GM23338 (cell line): ENCODE data around the gene SH2D2A.

Source experiments
- CREB1 ChIP-seq: fragments of 250-450 bp; sonication (Bioruptor Pico); IDR thresholded peaks from 2 replicates; pipeline ENCODE4 v1.5.0; 2020; ENCODE audit warnings: low read depth, mild to moderate bottlenecking, moderate library complexity
- CTCF ChIP-seq, 2 experiments: fragments of 200-600 bp in 1 of 2; sonication (generic) in 1 of 2; conservative IDR thresholded peaks; 2 replicates each; pipeline versions ENCODE4 v1.5.1 to v1.6.1; 2016 to 2017; ENCODE audit warnings: antibody characterized with exemption in 2 of 2, low read depth in 2 of 2, mild to moderate bottlenecking in 2 of 2, moderate library complexity in 1 of 2
- ETS1 ChIP-seq: IDR thresholded peaks from 2 replicates; pipeline ENCODE4 v1.6.1; 2016; ENCODE audit warnings: antibody characterized with exemption
- EZH2 ChIP-seq: fragments of 200-600 bp; sonication (generic); IDR thresholded peaks from one replicate; pipeline ENCODE4 v1.8.0; 2017; ENCODE audit warnings: antibody characterized with exemption, mild to moderate bottlenecking, low read depth; ENCODE audit not compliant: unreplicated experiment
- EZH2phosphoT487 ChIP-seq: fragments of 200-600 bp; sonication (generic); IDR thresholded peaks from one replicate; pipeline ENCODE4 v1.8.1; 2018; ENCODE audit warnings: antibody characterized with exemption; ENCODE audit not compliant: unreplicated experiment
- JUNB ChIP-seq: IDR thresholded peaks from one replicate; pipeline ENCODE4 v1.6.1; 2016; ENCODE audit warnings: antibody characterized with exemption; ENCODE audit not compliant: unreplicated experiment
- NANOG ChIP-seq: IDR thresholded peaks from 2 replicates; pipeline ENCODE4 v1.6.1; 2016; ENCODE audit warnings: antibody characterized with exemption, borderline replicate concordance
- POLR2AphosphoS5 ChIP-seq: IDR thresholded peaks from 2 replicates; pipeline ENCODE4 v1.6.1; 2016; ENCODE audit warnings: antibody characterized with exemption, low read depth
- REST ChIP-seq: IDR thresholded peaks from one replicate; pipeline ENCODE4 v1.6.1; 2018; ENCODE audit warnings: antibody characterized with exemption; ENCODE audit not compliant: unreplicated experiment
- STAT1 ChIP-seq: IDR thresholded peaks from one replicate; pipeline ENCODE4 v1.6.1; 2016; ENCODE audit warnings: antibody characterized with exemption; ENCODE audit not compliant: unreplicated experiment
- ZNF114 ChIP-seq: fragments of 250-450 bp; sonication (Bioruptor Pico); IDR thresholded peaks from 2 replicates; pipeline ENCODE4 v1.5.0; 2020; ENCODE audit warnings: mild to moderate bottlenecking, moderate library complexity
- ZNF331 ChIP-seq: fragments of 250-450 bp; sonication (Bioruptor Pico); IDR thresholded peaks from 2 replicates; pipeline ENCODE4 v1.5.0; 2020; ENCODE audit warnings: low read depth, mild to moderate bottlenecking, moderate library complexity
- ZNF462 ChIP-seq: fragments of 250-450 bp; sonication (Bioruptor Pico); IDR thresholded peaks from 2 replicates; pipeline ENCODE4 v1.5.0; 2020; ENCODE audit warnings: mild to moderate bottlenecking, moderate library complexity

- TF ChIP-seq CTCF (conservative IDR thresholded peaks at IDR 0.05; ENCODE audit: low read depth in 2 of 2) (no peak), EZH2phosphoT487 (no peak), EZH2 (no peak), POLR2AphosphoS5 (no peak), REST (no peak), CREB1 (CRISPR knock-in tag) (no peak), ETS1 (no peak), JUNB (no peak), ZNF462 (CRISPR knock-in tag) (no peak), ZNF331 (no peak), NANOG (no peak), STAT1 (no peak), ZNF114 (CRISPR knock-in tag) (no peak)
These were observed 10.7 kb downstream of the SH2D2A start for GRCh38 chr1:156805766-156806511.
